K562 (cell line): Measurements from ENCODE around the gene LHX3. TPM values are rescaled to one million over a fixed set of nuclear protein-coding genes. Genes with fewer than 3 reads are reported as not detected.
A peak's percentile ranks its signal among the peaks of the same experiment; 100 is the strongest.

Experiments used
- ATAC-seq: fragments of 200-7000 bp; cut with Tn5 transposase; 3 replicates; pipeline ENCODE4 v1.9.1; 2020; ENCODE audit warnings: moderate library complexity
- BruUV-seq: library from RNA; stranded (reverse); fragments of 400-500 nt; replicated peaks from 2 replicates; lab custom pipeline; 2021; lab: Mats Ljungman, UMichigan
- CTCF ChIA-PET: fragments of 300-600 bp; formaldehyde crosslinking; extraction: SDS; loops from one replicate; lab custom pipeline; 2021; ENCODE audit warnings: low intra/inter-chr PET ratio; lab: Yijun Ruan, JAX
- POLR2A ChIA-PET: fragments of 300-600, 350-650 bp; sonication (Branson Sonifier 250); formaldehyde crosslinking; extraction: SDS; loops from one replicate; lab custom pipeline; 2021; ENCODE audit warnings: antibody characterized with exemption, inconsistent platforms; lab: Yijun Ruan, JAX
- DNase-seq, 4 experiments: peaks; one replicate each; pipeline versions ENCODE4 v3.0.0 to v3.0.0-alpha.2; 2011 to 2018; ENCODE audit warnings: low spot score in 3 of 4, mixed read lengths in 3 of 4; ENCODE audit errors: extremely low read depth in 1 of 4
- FAIRE-seq: peaks from 2 replicates; lab custom pipeline; 2011; peaks lifted over from hg19 to GRCh38; lab: Jason Lieb, UNC
- H2AFZ ChIP-seq: 2 replicates; pipeline ENCODE4 v1.6.0; 2011; ENCODE audit warnings: low read depth, low read length, control low read depth, inconsistent platforms
- H3K27ac ChIP-seq: fragments of 200-600 bp; 3 replicates; pipeline ENCODE4 v1.8.0; 2011; ENCODE audit warnings: low read depth, mild to moderate bottlenecking, control low read depth, inconsistent platforms, low read length, moderate library complexity, mixed read lengths; ENCODE audit errors: extremely low read depth
- H3K27me3 ChIP-seq, 2 experiments: fragments of 300-600 bp in 1 of 2; 2 replicates in 1 of 2; 3 replicates in 1 of 2; pipeline versions ENCODE4 v1.6.0 to v1.8.0; 2011; ENCODE audit warnings: inconsistent platforms in 2 of 2, low read length in 2 of 2, mild to moderate bottlenecking in 1 of 2, mixed read lengths in 1 of 2, moderate library complexity in 1 of 2; ENCODE audit not compliant: control insufficient read depth in 2 of 2, insufficient read depth in 2 of 2
- H3K36me3 ChIP-seq: fragments of 300-600 bp; 3 replicates; pipeline ENCODE4 v1.8.0; 2011; ENCODE audit warnings: mild to moderate bottlenecking, low read length, inconsistent platforms; ENCODE audit not compliant: control insufficient read depth, insufficient read depth
- H3K4me1 ChIP-seq, 2 experiments: fragments of 200-600 bp in 1 of 2; replicated peaks in 1 of 2; 2 replicates in 1 of 2; 3 replicates in 1 of 2; pipeline versions ENCODE4 v1.5.1 to v1.8.0; 2011; ENCODE audit warnings: inconsistent platforms in 2 of 2, low read length in 2 of 2, mild to moderate bottlenecking in 1 of 2, mixed read lengths in 1 of 2, moderate library complexity in 1 of 2; ENCODE audit not compliant: control insufficient read depth in 2 of 2, insufficient read depth in 2 of 2
- H3K4me2 ChIP-seq: 2 replicates; pipeline ENCODE4 v1.6.1; 2011; ENCODE audit warnings: low read length, control low read depth, inconsistent platforms, mixed read lengths; ENCODE audit not compliant: insufficient read depth
- H3K4me3 ChIP-seq: fragments of 200-600 bp; sonication (generic), shearing (Covaris generic); 2 replicates; pipeline ENCODE4 v1.5.1; 2016; ENCODE audit warnings: control low read depth, inconsistent platforms
- H3K79me2 ChIP-seq: fragments of 200-600 bp; 3 replicates; pipeline ENCODE4 v1.8.0; 2011; ENCODE audit warnings: low read length, inconsistent platforms; ENCODE audit not compliant: control insufficient read depth, insufficient read depth
- H3K9ac ChIP-seq, 2 experiments: 2 replicates each; pipeline versions ENCODE4 v1.6.0 to v1.6.1; 2011; ENCODE audit warnings: low read depth in 2 of 2, low read length in 2 of 2, control low read depth in 1 of 2, inconsistent platforms in 1 of 2, mild to moderate bottlenecking in 1 of 2, mixed read lengths in 1 of 2; ENCODE audit not compliant: insufficient read depth in 1 of 2
- H3K9me1 ChIP-seq: one replicate; pipeline ENCODE4 v1.6.0; 2011; ENCODE audit warnings: inconsistent platforms, mild to moderate bottlenecking, low read length, moderate library complexity; ENCODE audit not compliant: control insufficient read depth, insufficient read depth
- H3K9me3 ChIP-seq: replicated peaks from 2 replicates; pipeline ENCODE4 v1.5.1; 2011; ENCODE audit warnings: low read depth, low read length, inconsistent platforms; ENCODE audit not compliant: control insufficient read depth, insufficient read depth
- H4K20me1 ChIP-seq: replicated peaks from 2 replicates; pipeline ENCODE4 v1.6.1; 2011; ENCODE audit warnings: low read length, inconsistent platforms, mixed read lengths; ENCODE audit not compliant: control insufficient read depth, insufficient read depth
- AFF1 ChIP-seq, 2 experiments: fragments of 450-650 bp; IDR thresholded peaks; 2 replicates each; pipeline ENCODE4 v1.6.1; 2018; ENCODE audit warnings: mild to moderate bottlenecking in 2 of 2, low read depth in 1 of 2; ENCODE audit not compliant: partially characterized antibody in 2 of 2
- ATF4 ChIP-seq: fragments of 450-650 bp; formaldehyde crosslinking; IDR thresholded peaks from 2 replicates; pipeline ENCODE4 v1.4.0; 2022; ENCODE audit warnings: mild to moderate bottlenecking, moderate library complexity
- ELF4 ChIP-seq: fragments of 450-650 bp; formaldehyde crosslinking; IDR thresholded peaks from 2 replicates; pipeline ENCODE4 v1.4.0; 2022; ENCODE audit warnings: missing genetic modification characterization
- FOXP1 ChIP-seq: sonication (generic); formaldehyde crosslinking; IDR thresholded peaks from 2 replicates; pipeline ENCODE4 v1.8.0; 2022; ENCODE audit warnings: mild to moderate bottlenecking, missing genetic modification reagents
- HINFP ChIP-seq: fragments of 450-650 bp; conservative IDR thresholded peaks from 2 replicates; pipeline ENCODE4 v1.6.1; 2016; ENCODE audit warnings: missing genetic modification characterization, low read depth, mild to moderate bottlenecking, control low read depth, missing compliant biosample characterization
- ILF3 ChIP-seq: fragments of 450-650 bp; IDR thresholded peaks from 2 replicates; pipeline ENCODE4 v1.6.1; 2018; ENCODE audit warnings: antibody characterized with exemption, mild to moderate bottlenecking, moderate library complexity, borderline replicate concordance
- KDM1A ChIP-seq, 2 experiments: fragments of 450-650 bp; IDR thresholded peaks; 2 replicates each; pipeline ENCODE4 v1.6.1; 2016; ENCODE audit warnings: mild to moderate bottlenecking in 2 of 2
- MITF ChIP-seq: IDR thresholded peaks from 2 replicates; pipeline ENCODE4 v1.6.1; 2014; ENCODE audit warnings: antibody characterized with exemption
- RBBP5 ChIP-seq: fragments of 200-600 bp; sonication (generic); IDR thresholded peaks from 2 replicates; pipeline ENCODE4 v1.6.1; 2012; ENCODE audit warnings: borderline replicate concordance, mild to moderate bottlenecking, low read length, control low read depth, inconsistent platforms; ENCODE audit not compliant: insufficient read depth, poor library complexity, severe bottlenecking
- SREBF2 ChIP-seq: sonication (generic); formaldehyde crosslinking; IDR thresholded peaks from 2 replicates; pipeline ENCODE4 v1.4.0; 2020; ENCODE audit warnings: mild to moderate bottlenecking, missing genetic modification reagents
- TEAD2 ChIP-seq: fragments of 450-650 bp; IDR thresholded peaks from 2 replicates; pipeline ENCODE4 v1.6.1; 2016; ENCODE audit warnings: missing genetic modification characterization, control low read depth, missing compliant biosample characterization
- ZNF444 ChIP-seq: fragments of 250-450 bp; sonication (Bioruptor Pico); IDR thresholded peaks from 2 replicates; pipeline ENCODE4 v1.4.0; 2020; ENCODE audit warnings: mild to moderate bottlenecking, moderate library complexity
- WGBS: fragments of 100-300 bp; shearing (Covaris generic); methylation state at CpG from one replicate; pipeline ENCODE4 v1.1.6; 2016; ENCODE audit warnings: low coverage, mixed read lengths; ENCODE audit not compliant: insufficient coverage; ENCODE audit errors: missing lambda C conversion rate; 5-methylcytosine and 5-hydroxymethylcytosine counted together
- in situ Hi-C: fragments of 300-500 bp; cut with MboI; formaldehyde crosslinking; loops from 4 replicates; pipeline ENCODE4 v1.15.0; 2018; ENCODE audit warnings: inconsistent platforms, mixed read lengths
- intact Hi-C: fragments of 100-400 bp; cut with micrococcal nuclease; formaldehyde crosslinking; loops from 2 replicates; pipeline ENCODE4 v1.14.2; 2022
- polyA plus RNA-seq, 8 experiments: library from polyadenylated mRNA; depleted of rRNA in 4 of 8; stranded (reverse) in 5 of 8; unstranded in 3 of 8; fragments of >200 nt; fragmentation: Nextera tagmentation in 2 of 8; fragmentation: Illumina TruSeq in 1 of 8; extraction: Ambion mirVana in 2 of 8; extraction: Trizol in 1 of 8; gene quantifications; 2 replicates each; pipeline versions ENCODE4 v1.2.1 to v1.2.3, GENCODE V29; 2011 to 2014; ENCODE audit warnings: inconsistent platforms in 1 of 8, missing spikeins in 1 of 8
- total RNA-seq, 7 experiments: library from RNA; depleted of rRNA in 6 of 7; stranded (reverse); fragments of >200 nt in 6 of 7; fragmentation: Illumina TruSeq in 2 of 7; extraction: Trizol in 2 of 7; gene quantifications; 2 replicates each; pipeline versions ENCODE4 v1.2.1 to v1.2.3, GENCODE V29; 2011 to 2021; ENCODE audit warnings: low replicate concordance in 1 of 7

LHX3 gene
- total and polyA plus RNA-seq, 9 of the 15 experiments (the other 6 are each of a cell fraction or from before 2014, with no cell fraction given) = 0.09 TPM; not detected in 8

GRCh38 chr9:136189394-136190236 lies 15.3 kb downstream of the LHX3 start:
- ChIA-PET CTCF (no interaction called here), POLR2A (interaction anchor here (0.6 to 1.1 kb wide), 4 partner anchors 26 to 1395 kb away, joined by 3 to 4 read pairs (median 4); no protein-coding TSS in a partner anchor)
- H3K27me3 ChIP-seq = peaks cover 11 to 38% of the 10 kb centered on the region in 2 experiments; a peak in 4 of 5 replicates
- TF ChIP-seq SREBF2 (CRISPR knock-in tag) (no peak), RBBP5 (no peak), AFF1 (IDR thresholded peaks at IDR 0.05; ENCODE audit: low read depth in 1 of 2, partially characterized antibody in 2 of 2) (peak in 1 of 2 experiments; percentile 46), HINFP (tag) (no peak), ATF4 (CRISPR knock-in tag) (no peak), ZNF444 (CRISPR knock-in tag) (peak; percentile 59; the same call in 1 of the 2 replicates), TEAD2 (tag) (no peak), KDM1A (IDR thresholded peaks at IDR 0.05) (peak in 1 of 2 experiments; percentile 72; a peak in 1 of 4 replicates), ILF3 (no peak), FOXP1 (CRISPR knock-in tag) (no peak), MITF (no peak), ELF4 (CRISPR knock-in tag) (no peak)

More at GRCh38 chr9:136189394-136190236, 15.3 kb downstream of the LHX3 start:
- DNase-seq (no peak), ATAC-seq (no peak), FAIRE-seq (no peak)
- no peak overlapping the region for H2AFZ ChIP-seq
- H3K9me3 ChIP-seq = no peaks in the 10 kb centered on the region
- 52% methylated on average over 21 of the region's 28 CpGs for WGBS
- intact Hi-C loops (no loop called here), in situ Hi-C loops (no loop called here)
- H3K4me2 ChIP-seq = no peak overlapping the region
- BruUV-seq = no TSS peak
- no peaks in the 10 kb centered on the region for H3K36me3 ChIP-seq
- no peaks in the 10 kb centered on the region for H3K9me1 ChIP-seq
- no peak overlapping the region for H3K27ac ChIP-seq
- peak overlapping the region in 1 of 2 experiments; percentile 61; a peak in 1 of 4 replicates for H3K9ac ChIP-seq
- no peaks in the 10 kb centered on the region; the same call in 1 of the 2 replicates for H4K20me1 ChIP-seq
- no peak overlapping the region for H3K4me3 ChIP-seq
- H3K79me2 ChIP-seq = no peaks in the 10 kb centered on the region
- H3K4me1 ChIP-seq = peaks cover 28 to 67% of the 10 kb centered on the region in 2 experiments
